DMS53 treated with DMSO at 0.1 percent for 48 hours (cell line): ENCODE measurements around the gene C19orf53.
"Not testable (repeated sequence)": the region's sequence is repeated elsewhere in the genome, so short reads cannot be mapped to it uniquely, and the experiment has no call there.

Experiments
- DNase-seq: peaks from one replicate; lab custom pipeline; 2025; ENCODE audit not compliant: unreplicated experiment; lab: John Stamatoyannopoulos, UW

C19orf53 gene

GRCh38 chr19:13774217-13775191, at the start of gene C19orf53:
TSS of gene C19orf53 (plus strand) at chr19:13774456. CDS start at chr19:13774478, 22 bp downstream.
- peak; percentile 78 for DNase-seq

GRCh38 chr19:13726323-13726722, 47.9 kb upstream of the C19orf53 start:
- DNase-seq, result no peak

- no peak for DNase-seq
Observed at GRCh38 chr19:13727798-13728197, 46.5 kb upstream of the C19orf53 start.

- DNase-seq, result no peak
Observed at GRCh38 chr19:13729859-13730258, 44.4 kb upstream of the C19orf53 start.

- peak; percentile 80 for DNase-seq
Observed at GRCh38 chr19:13731147-13731964, 42.9 kb upstream of the C19orf53 start.

- DNase-seq, result no peak
Observed at GRCh38 chr19:13732337-13732736, 41.9 kb upstream of the C19orf53 start.

GRCh38 chr19:13734751-13735150, 39.5 kb upstream of the C19orf53 start:
- no peak for DNase-seq

- DNase-seq, result no peak
Observed at GRCh38 chr19:13738073-13738472, 36.2 kb upstream of the C19orf53 start.

- DNase-seq, result no peak
Observed at GRCh38 chr19:13741893-13742292, 32.4 kb upstream of the C19orf53 start.

- no peak for DNase-seq
Observed at GRCh38 chr19:13742756-13743155, 31.5 kb upstream of the C19orf53 start.

- DNase-seq, result no peak
Observed at GRCh38 chr19:13744174-13744573, 30.1 kb upstream of the C19orf53 start.

GRCh38 chr19:13747098-13747453, 27.2 kb upstream of the C19orf53 start:
- DNase-seq, result no peak

GRCh38 chr19:13748169-13748828, 26.0 kb upstream of the C19orf53 start:
- DNase-seq, result peak; percentile 7

- no peak for DNase-seq
Observed at GRCh38 chr19:13751436-13751835, 22.8 kb upstream of the C19orf53 start.

- DNase-seq, result not testable (repeated sequence)
Observed at GRCh38 chr19:13753622-13754021, 20.6 kb upstream of the C19orf53 start.

GRCh38 chr19:13756210-13756609, 18.0 kb upstream of the C19orf53 start:
- DNase-seq, result no peak

- DNase-seq, result no peak
Observed at GRCh38 chr19:13757805-13758772, 16.2 kb upstream of the C19orf53 start.

- no peak for DNase-seq
Observed at GRCh38 chr19:13758795-13759194, 15.5 kb upstream of the C19orf53 start.

- no peak for DNase-seq
Observed at GRCh38 chr19:13761423-13761822, 12.8 kb upstream of the C19orf53 start.

- no peak for DNase-seq
Observed at GRCh38 chr19:13762635-13763235, 11.5 kb upstream of the C19orf53 start.
